ENCODE measurements around the gene ABCC11. TPM values are rescaled to one million over a fixed set of nuclear protein-coding genes. Genes with fewer than 3 reads are reported as not detected.
"Not testable (repeated sequence)": the region's sequence is repeated elsewhere in the genome, so short reads cannot be mapped to it uniquely, and the experiment has no call there.

ABCC11 gene
- total RNA-seq, 1 donor from 2014 or later, result not detected

GRCh38 chr16:48169896-48170295 is 77.4 kb downstream of the ABCC11 start:
- H3K4me3 ChIP-seq (ENCODE audit: low read depth, low read length), result no peak overlapping the region
- no peaks in the 10 kb centered on the region for H3K27me3 ChIP-seq (ENCODE audit: control insufficient read depth, insufficient read depth, low read length)
- H3K36me3 ChIP-seq (ENCODE audit: control insufficient read depth, insufficient read depth, low read length), result no peaks in the 10 kb centered on the region
- no peak for TF ChIP-seq CTCF (IDR thresholded peaks at IDR 0.05; ENCODE audit: insufficient read depth, low read length, poor library complexity, severe bottlenecking)
- no peak for DNase-seq (ENCODE audit: low read depth)

- Histone ChIP-seq H3K36me3 (ENCODE audit: control insufficient read depth, insufficient read depth, low read length) (no peaks in the 10 kb centered on the region), H3K27me3 (ENCODE audit: control insufficient read depth, insufficient read depth, low read length) (no peaks in the 10 kb centered on the region), H3K4me3 (ENCODE audit: low read depth, low read length) (no peak overlapping the region)
- no peak for DNase-seq (ENCODE audit: low read depth)
- no peak for TF ChIP-seq CTCF (IDR thresholded peaks at IDR 0.05; ENCODE audit: insufficient read depth, low read length, poor library complexity, severe bottlenecking)
These were observed 79.3 kb downstream of the ABCC11 start for GRCh38 chr16:48168075-48168474.

GRCh38 chr16:48166617-48167016 is 80.7 kb downstream of the ABCC11 start:
- H3K4me3 ChIP-seq (ENCODE audit: low read depth, low read length); DNase-seq (ENCODE audit: low read depth); H3K36me3 ChIP-seq (ENCODE audit: control insufficient read depth, insufficient read depth, low read length); H3K27me3 ChIP-seq (ENCODE audit: control insufficient read depth, insufficient read depth, low read length): not testable (repeated sequence)

GRCh38 chr16:48165961-48166578 is 81.3 kb downstream of the ABCC11 start:
- TF ChIP-seq CTCF (IDR thresholded peaks at IDR 0.05; ENCODE audit: insufficient read depth, low read length, poor library complexity, severe bottlenecking), result no peak
- H3K4me3 ChIP-seq (ENCODE audit: low read depth, low read length), result no peak overlapping the region
- DNase-seq (ENCODE audit: low read depth), result no peak
- no peaks in the 10 kb centered on the region for H3K27me3 ChIP-seq (ENCODE audit: control insufficient read depth, insufficient read depth, low read length)
- no peaks in the 10 kb centered on the region for H3K36me3 ChIP-seq (ENCODE audit: control insufficient read depth, insufficient read depth, low read length)

- H3K4me3 ChIP-seq (ENCODE audit: low read depth, low read length), result no peak overlapping the region
These were observed 82.2 kb downstream of the ABCC11 start for GRCh38 chr16:48164907-48165715.

More at GRCh38 chr16:48164907-48165715, 82.2 kb downstream of the ABCC11 start:
- peak; percentile 85 for TF ChIP-seq CTCF (IDR thresholded peaks at IDR 0.05; ENCODE audit: insufficient read depth, low read length, poor library complexity, severe bottlenecking)
- H3K36me3 ChIP-seq (ENCODE audit: control insufficient read depth, insufficient read depth, low read length), result no peaks in the 10 kb centered on the region
- peak; percentile 7 for DNase-seq (ENCODE audit: low read depth)
- H3K27me3 ChIP-seq (ENCODE audit: control insufficient read depth, insufficient read depth, low read length), result no peaks in the 10 kb centered on the region

Measured in kidney epithelial cell (primary cell).